Large intestine (tissue), 3 donors: ENCODE results near the gene DLGAP1. TPM values are rescaled to one million over a fixed set of nuclear protein-coding genes. Genes with fewer than 3 reads are reported as not detected.

Source experiments
- DNase-seq, 2 donors: peaks; one replicate each; pipeline versions ENCODE4 v3.0.0 to v3.0.0-alpha.2; 2013
- H3K27ac ChIP-seq: one replicate; pipeline ENCODE4 v1.5.1; 2013; ENCODE audit warnings: low read length
- H3K27me3 ChIP-seq: 2 replicates; pipeline ENCODE4 v1.6.1; 2013; ENCODE audit warnings: low read length; ENCODE audit not compliant: control insufficient read depth, insufficient read depth
- H3K36me3 ChIP-seq: 2 replicates; pipeline ENCODE4 v1.6.1; 2013; ENCODE audit warnings: low read length; ENCODE audit not compliant: control insufficient read depth, insufficient read depth
- H3K4me1 ChIP-seq: one replicate; pipeline ENCODE4 v1.6.1; 2013; ENCODE audit warnings: low read length; ENCODE audit not compliant: control insufficient read depth, insufficient read depth
- H3K4me3 ChIP-seq: one replicate; pipeline ENCODE4 v1.5.1; 2013; ENCODE audit warnings: low read length
- H3K9me3 ChIP-seq: one replicate; pipeline ENCODE4 v1.6.1; 2013; ENCODE audit warnings: mild to moderate bottlenecking, low read depth, low read length, moderate library complexity; ENCODE audit not compliant: control insufficient read depth
- WGBS: methylation state at CpG from one replicate; pipeline ENCODE4 v1.1.5; 2013; ENCODE audit warnings: low lambda C conversion rate; ENCODE audit not compliant: insufficient coverage; 5-methylcytosine and 5-hydroxymethylcytosine counted together
- polyA plus RNA-seq: library from polyadenylated mRNA; unstranded; fragments of 120-200 nt; gene quantifications from one replicate; pipeline ENCODE4 v1.2.1, GENCODE V29; 2013

Gene DLGAP1
- polyA plus RNA-seq, 1 donor: 0.69 TPM

- no peaks in the 10 kb centered on the region for H3K9me3 ChIP-seq
- H3K36me3 ChIP-seq: no peaks in the 10 kb centered on the region
- no peaks in the 10 kb centered on the region for H3K27me3 ChIP-seq
- WGBS: no CpG with 5 or more reads among the region's 2 CpGs
- peak overlapping the region; percentile 68 for H3K27ac ChIP-seq
- no peak overlapping the region for H3K4me3 ChIP-seq
- H3K4me1 ChIP-seq: peaks cover 11% of the 10 kb centered on the region
- DNase-seq: peak; percentile 40 to 85
These were observed 783.9 kb downstream of the DLGAP1 start for GRCh38 chr18:3671176-3671575.

GRCh38 chr18:3669376-3669775, 785.7 kb downstream of the DLGAP1 start:
- DNase-seq: no peak
- no peaks in the 10 kb centered on the region for H3K27me3 ChIP-seq
- H3K4me3 ChIP-seq: no peak overlapping the region
- H3K9me3 ChIP-seq: no peaks in the 10 kb centered on the region
- peaks cover 17% of the 10 kb centered on the region for H3K4me1 ChIP-seq
- H3K27ac ChIP-seq: no peak overlapping the region
- no peaks in the 10 kb centered on the region for H3K36me3 ChIP-seq
- no CpG with 5 or more reads among the region's 17 CpGs for WGBS

- H3K27me3 ChIP-seq: no peaks in the 10 kb centered on the region
- no CpG with 5 or more reads among the region's 8 CpGs for WGBS
- H3K36me3 ChIP-seq: no peaks in the 10 kb centered on the region
- peaks cover 12% of the 10 kb centered on the region for H3K4me1 ChIP-seq
- H3K27ac ChIP-seq: no peak overlapping the region
- H3K9me3 ChIP-seq: no peaks in the 10 kb centered on the region
- DNase-seq: no peak
- no peak overlapping the region for H3K4me3 ChIP-seq
These were observed 787.6 kb downstream of the DLGAP1 start for GRCh38 chr18:3667255-3668137.

- Histone ChIP-seq H3K9me3 (no peaks in the 10 kb centered on the region), H3K27me3 (no peaks in the 10 kb centered on the region), H3K4me1 (peaks cover 12% of the 10 kb centered on the region), H3K36me3 (no peaks in the 10 kb centered on the region), H3K4me3 (no peak overlapping the region), H3K27ac (no peak overlapping the region)
- no CpG with 5 or more reads among the region's 5 CpGs for WGBS
- no peak for DNase-seq
These were observed 788.4 kb downstream of the DLGAP1 start for GRCh38 chr18:3666526-3667254.

GRCh38 chr18:3665780-3666525, 789.2 kb downstream of the DLGAP1 start:
- H3K4me1 ChIP-seq: peaks cover 9% of the 10 kb centered on the region
- WGBS: 0% methylated on average over 2 of the region's 20 CpGs
- no peaks in the 10 kb centered on the region for H3K27me3 ChIP-seq
- peak overlapping the region; percentile 79 for H3K27ac ChIP-seq
- peak; percentile 84 to 88 for DNase-seq
- no peaks in the 10 kb centered on the region for H3K36me3 ChIP-seq
- H3K9me3 ChIP-seq: no peaks in the 10 kb centered on the region
- H3K4me3 ChIP-seq: peak overlapping the region; percentile 16

GRCh38 chr18:3665204-3665603, 789.9 kb downstream of the DLGAP1 start:
- H3K9me3 ChIP-seq: no peaks in the 10 kb centered on the region
- DNase-seq: no peak
- no peaks in the 10 kb centered on the region for H3K27me3 ChIP-seq
- peak overlapping the region; percentile 79 for H3K27ac ChIP-seq
- H3K4me1 ChIP-seq: peaks cover 6% of the 10 kb centered on the region
- H3K4me3 ChIP-seq: no peak overlapping the region
- WGBS: 75% methylated on average over 2 of the region's 3 CpGs
- no peaks in the 10 kb centered on the region for H3K36me3 ChIP-seq

- H3K4me1 ChIP-seq: peaks cover 6% of the 10 kb centered on the region
- 29% methylated on average over 1 of the region's 6 CpGs for WGBS
- no peaks in the 10 kb centered on the region for H3K36me3 ChIP-seq
- H3K27ac ChIP-seq: peak overlapping the region; percentile 79
- H3K4me3 ChIP-seq: no peak overlapping the region
- H3K27me3 ChIP-seq: no peaks in the 10 kb centered on the region
- no peaks in the 10 kb centered on the region for H3K9me3 ChIP-seq
- DNase-seq: peak in 1 of 2 donors; percentile 38
These were observed 790.4 kb downstream of the DLGAP1 start for GRCh38 chr18:3664563-3665178.

GRCh38 chr18:3663870-3664512, 791.1 kb downstream of the DLGAP1 start:
- no peaks in the 10 kb centered on the region for H3K9me3 ChIP-seq
- no peak overlapping the region for H3K27ac ChIP-seq
- no CpG with 5 or more reads among the region's 2 CpGs for WGBS
- peak; percentile 38 to 46 for DNase-seq
- no peaks in the 10 kb centered on the region for H3K27me3 ChIP-seq
- peaks cover 6% of the 10 kb centered on the region for H3K4me1 ChIP-seq
- H3K36me3 ChIP-seq: no peaks in the 10 kb centered on the region
- H3K4me3 ChIP-seq: no peak overlapping the region

GRCh38 chr18:3661989-3662388, 793.1 kb downstream of the DLGAP1 start:
- Histone ChIP-seq H3K9me3 (no peaks in the 10 kb centered on the region), H3K27ac (no peak overlapping the region), H3K36me3 (no peaks in the 10 kb centered on the region), H3K4me1 (peaks cover 6% of the 10 kb centered on the region), H3K4me3 (no peak overlapping the region), H3K27me3 (no peaks in the 10 kb centered on the region)
- no CpG with 5 or more reads among the region's 1 CpG for WGBS
- DNase-seq: no peak
